ENCODE measurements around the gene PIGU.
"Not testable (repeated sequence)": the region's sequence is repeated elsewhere in the genome, so short reads cannot be mapped to it uniquely, and the experiment has no call there.

PIGU gene

DNA sequence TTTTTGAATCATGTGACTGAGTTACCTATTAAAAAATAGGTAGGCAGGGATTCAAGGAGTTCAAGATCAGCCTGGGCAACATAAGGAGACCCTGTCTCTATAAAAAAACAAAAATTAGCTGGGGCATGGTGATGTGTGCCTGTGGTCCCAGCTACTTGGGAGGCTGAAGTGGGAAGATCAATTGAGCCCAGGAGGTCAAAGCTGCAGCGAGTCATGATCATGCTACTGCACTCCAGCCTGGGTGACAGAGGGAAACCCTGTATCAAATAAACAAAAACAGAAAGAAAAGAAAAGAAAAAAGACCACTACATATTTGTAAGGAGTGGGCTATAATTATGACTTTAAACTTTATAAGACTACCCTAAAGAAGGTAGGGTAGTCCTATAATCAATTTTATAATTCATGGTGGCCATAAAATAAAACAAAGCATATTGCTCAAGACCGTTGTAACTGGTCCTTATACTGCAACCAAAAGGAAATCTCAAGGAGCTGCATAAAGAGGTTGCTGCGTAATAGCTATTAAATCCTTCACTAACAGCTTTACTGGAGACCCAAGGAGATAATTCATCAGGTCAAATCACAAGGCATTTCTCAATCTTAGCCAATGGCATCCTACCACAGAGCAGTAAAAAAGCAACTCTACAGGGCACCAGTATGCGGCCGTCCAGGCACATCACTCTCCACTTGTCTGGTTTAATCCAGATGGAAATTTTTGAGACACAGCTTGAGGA, 13.5 kb downstream of the PIGU start:
- peak; percentile 77 for DNase-seq (ENCODE audit: low read depth)
- TF ChIP-seq POLR2A (IDR thresholded peaks at IDR 0.05; ENCODE audit: extremely low read depth, insufficient read length) = no peak
- TF ChIP-seq, protein P1, sequence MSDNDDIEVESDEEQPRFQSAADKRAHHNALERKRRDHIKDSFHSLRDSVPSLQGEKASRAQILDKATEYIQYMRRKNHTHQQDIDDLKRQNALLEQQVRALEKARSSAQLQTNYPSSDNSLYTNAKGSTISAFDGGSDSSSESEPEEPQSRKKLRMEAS (IDR thresholded peaks at IDR 0.05; ENCODE audit: low read depth, low read length) = no peak
- TF ChIP-seq, protein P2, sequence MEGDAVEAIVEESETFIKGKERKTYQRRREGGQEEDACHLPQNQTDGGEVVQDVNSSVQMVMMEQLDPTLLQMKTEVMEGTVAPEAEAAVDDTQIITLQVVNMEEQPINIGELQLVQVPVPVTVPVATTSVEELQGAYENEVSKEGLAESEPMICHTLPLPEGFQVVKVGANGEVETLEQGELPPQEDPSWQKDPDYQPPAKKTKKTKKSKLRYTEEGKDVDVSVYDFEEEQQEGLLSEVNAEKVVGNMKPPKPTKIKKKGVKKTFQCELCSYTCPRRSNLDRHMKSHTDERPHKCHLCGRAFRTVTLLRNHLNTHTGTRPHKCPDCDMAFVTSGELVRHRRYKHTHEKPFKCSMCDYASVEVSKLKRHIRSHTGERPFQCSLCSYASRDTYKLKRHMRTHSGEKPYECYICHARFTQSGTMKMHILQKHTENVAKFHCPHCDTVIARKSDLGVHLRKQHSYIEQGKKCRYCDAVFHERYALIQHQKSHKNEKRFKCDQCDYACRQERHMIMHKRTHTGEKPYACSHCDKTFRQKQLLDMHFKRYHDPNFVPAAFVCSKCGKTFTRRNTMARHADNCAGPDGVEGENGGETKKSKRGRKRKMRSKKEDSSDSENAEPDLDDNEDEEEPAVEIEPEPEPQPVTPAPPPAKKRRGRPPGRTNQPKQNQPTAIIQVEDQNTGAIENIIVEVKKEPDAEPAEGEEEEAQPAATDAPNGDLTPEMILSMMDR (IDR thresholded peaks at IDR 0.05; ENCODE audit: low read depth, low read length) = no peak
- TF ChIP-seq MYC (IDR thresholded peaks at IDR 0.05; ENCODE audit: low read depth, low read length) = no peak
- H3K4me3 ChIP-seq (ENCODE audit: low read depth, low read length) = no peak overlapping the region

DNA sequence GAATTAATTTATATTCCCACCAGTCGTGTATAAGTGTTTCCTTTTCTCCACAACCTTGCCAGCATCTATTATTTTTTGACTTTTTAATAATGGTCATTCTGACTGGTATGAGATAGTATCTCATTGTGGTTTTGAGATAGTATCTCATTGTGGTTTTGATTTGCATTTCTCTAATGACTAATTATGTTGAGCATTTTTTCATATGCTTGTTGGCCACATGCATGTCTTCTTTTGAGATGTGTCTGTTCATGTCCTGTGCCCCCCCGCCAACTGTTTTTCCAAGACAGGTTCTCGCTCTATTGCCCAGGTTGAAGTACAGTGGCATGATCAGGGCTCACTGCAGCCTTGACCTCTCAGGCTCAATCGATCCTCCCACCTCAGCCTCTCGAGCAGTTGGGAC, 15.1 kb downstream of the PIGU start:
- DNase-seq (ENCODE audit: low read depth); H3K4me3 ChIP-seq (ENCODE audit: low read depth, low read length): not testable (repeated sequence)

DNA sequence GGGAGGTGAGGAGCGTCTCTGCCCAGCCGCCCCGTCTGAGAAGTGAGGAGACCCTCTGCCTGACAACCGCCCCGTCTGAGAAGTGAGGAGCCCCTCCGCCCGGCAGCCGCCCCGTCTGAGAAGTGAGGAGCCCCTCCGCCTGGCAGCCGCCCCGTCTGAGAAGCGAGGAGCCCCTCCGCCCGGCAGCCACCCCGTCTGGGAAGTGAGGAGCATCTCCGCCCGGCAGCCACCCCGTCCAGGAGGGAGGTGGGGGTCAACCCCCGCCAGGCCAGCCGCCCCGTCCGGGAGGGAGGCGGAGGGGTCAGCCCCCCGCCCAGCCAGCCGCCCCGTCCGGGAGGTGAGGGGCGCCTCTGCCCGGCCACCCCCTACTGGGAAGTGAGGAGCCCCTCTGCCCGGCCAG, 18.2 kb downstream of the PIGU start:
- not testable (repeated sequence) for H3K4me3 ChIP-seq (ENCODE audit: low read depth, low read length); DNase-seq (ENCODE audit: low read depth)

DNA sequence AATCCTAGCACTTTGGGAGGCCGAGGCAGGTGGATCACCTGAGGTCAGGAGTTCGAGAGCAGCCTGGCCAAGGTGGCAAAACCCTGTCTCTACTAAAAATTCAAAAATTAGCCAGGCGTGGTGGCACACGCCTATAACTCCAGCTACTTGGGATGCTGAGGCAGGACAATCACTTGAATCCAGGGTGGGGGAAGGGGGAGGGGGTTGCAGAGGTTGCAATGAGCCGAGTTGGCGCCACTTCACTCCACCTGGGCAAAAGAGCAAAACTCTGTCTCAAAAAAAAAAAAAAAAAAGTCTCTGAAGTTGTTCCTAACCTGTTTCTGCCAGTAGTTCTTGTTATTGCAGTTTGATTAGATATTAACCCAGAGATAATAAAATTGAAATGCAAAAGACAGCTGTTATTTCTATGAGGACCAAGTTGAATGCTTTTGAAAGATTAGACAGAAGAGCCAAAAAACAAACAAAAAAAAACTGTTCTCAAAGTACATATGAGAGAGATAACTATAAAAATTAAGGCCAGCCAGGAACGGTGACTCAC, 22.6 kb downstream of the PIGU start:
- no peak for DNase-seq (ENCODE audit: low read depth)
- TF ChIP-seq, protein P1 (IDR thresholded peaks at IDR 0.05; ENCODE audit: low read depth, low read length) = no peak
- TF ChIP-seq MYC (IDR thresholded peaks at IDR 0.05; ENCODE audit: low read depth, low read length) (no peak), POLR2A (IDR thresholded peaks at IDR 0.05; ENCODE audit: extremely low read depth, insufficient read length) (no peak)
- TF ChIP-seq, protein P2 (IDR thresholded peaks at IDR 0.05; ENCODE audit: low read depth, low read length) = no peak
- no peak overlapping the region for H3K4me3 ChIP-seq (ENCODE audit: low read depth, low read length)

DNA sequence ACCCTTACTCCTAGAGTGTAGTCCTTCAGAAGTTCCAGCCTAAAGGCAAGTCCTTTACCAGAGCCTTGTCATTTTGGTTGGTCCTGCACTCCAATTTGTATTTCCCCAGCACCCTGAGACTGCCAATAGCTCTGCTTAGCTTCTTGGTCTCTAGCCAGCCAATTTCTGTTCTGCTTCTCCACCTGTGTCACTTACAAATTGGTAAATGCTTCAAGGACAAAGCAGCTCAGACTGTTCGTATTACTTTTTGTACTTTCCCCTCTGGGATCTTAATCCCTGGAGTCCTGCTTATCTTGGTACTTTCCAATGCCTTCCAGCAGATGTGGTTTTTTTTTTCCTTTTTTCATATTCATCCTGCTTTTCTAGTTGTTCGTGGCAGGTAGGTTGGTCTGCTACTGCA, 25.7 kb downstream of the PIGU start:
- no peak overlapping the region for H3K4me3 ChIP-seq (ENCODE audit: low read depth, low read length)
- no peak for TF ChIP-seq MYC (IDR thresholded peaks at IDR 0.05; ENCODE audit: low read depth, low read length)
- TF ChIP-seq POLR2A (IDR thresholded peaks at IDR 0.05; ENCODE audit: extremely low read depth, insufficient read length) = no peak
- TF ChIP-seq, protein P2 (IDR thresholded peaks at IDR 0.05; ENCODE audit: low read depth, low read length) = no peak
- TF ChIP-seq, protein P1 (IDR thresholded peaks at IDR 0.05; ENCODE audit: low read depth, low read length) = no peak
- no peak for DNase-seq (ENCODE audit: low read depth)

DNA sequence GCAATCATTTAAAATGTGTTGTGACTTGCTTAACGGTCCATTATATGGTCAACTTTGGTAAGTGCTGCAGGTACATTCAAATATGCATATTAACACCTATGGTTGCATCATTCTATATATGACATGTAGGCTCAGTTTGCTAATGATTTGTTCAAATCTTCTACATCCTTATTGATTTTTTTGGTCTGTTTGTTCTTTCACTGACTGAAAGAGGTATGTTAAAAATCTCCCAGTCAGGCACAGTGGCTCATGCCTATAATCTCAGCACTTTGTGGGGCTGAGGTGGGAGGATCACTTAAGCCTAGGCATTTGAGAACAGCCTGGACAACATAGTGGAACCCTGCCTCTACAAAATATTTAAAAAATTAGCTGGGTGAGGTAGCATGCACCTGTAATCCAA, 29.2 kb downstream of the PIGU start:
- TF ChIP-seq, protein P2 (IDR thresholded peaks at IDR 0.05; ENCODE audit: low read depth, low read length) = no peak
- no peak for TF ChIP-seq POLR2A (IDR thresholded peaks at IDR 0.05; ENCODE audit: extremely low read depth, insufficient read length)
- TF ChIP-seq MYC (IDR thresholded peaks at IDR 0.05; ENCODE audit: low read depth, low read length) = no peak
- TF ChIP-seq, protein P1 (IDR thresholded peaks at IDR 0.05; ENCODE audit: low read depth, low read length) = no peak
- DNase-seq (ENCODE audit: low read depth) = no peak
- H3K4me3 ChIP-seq (ENCODE audit: low read depth, low read length) = no peak overlapping the region

DNA sequence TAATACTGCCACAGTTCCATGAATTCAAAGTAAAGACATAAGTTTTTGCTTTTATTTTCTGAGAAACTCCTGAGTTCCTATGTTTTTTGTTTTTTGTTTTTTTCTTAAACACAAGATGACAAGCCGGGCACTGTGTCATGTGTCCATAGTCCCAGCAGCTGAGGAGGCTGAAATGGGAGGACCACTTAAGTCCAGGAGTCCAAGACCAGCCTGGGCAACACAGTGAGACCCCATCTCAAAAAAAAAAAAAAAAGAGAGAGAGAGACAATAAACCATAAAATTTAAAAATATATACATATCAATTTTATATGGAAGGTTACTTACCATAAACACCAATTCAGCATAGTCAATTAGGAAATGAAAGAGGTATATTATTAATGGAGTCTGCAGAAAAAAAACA, 31.9 kb downstream of the PIGU start:
- no peak for DNase-seq (ENCODE audit: low read depth)
- no peak overlapping the region for H3K4me3 ChIP-seq (ENCODE audit: low read depth, low read length)
- TF ChIP-seq, protein P2 (IDR thresholded peaks at IDR 0.05; ENCODE audit: low read depth, low read length) = no peak
- TF ChIP-seq POLR2A (IDR thresholded peaks at IDR 0.05; ENCODE audit: extremely low read depth, insufficient read length) (no peak), MYC (IDR thresholded peaks at IDR 0.05; ENCODE audit: low read depth, low read length) (no peak)
- TF ChIP-seq, protein P1 (IDR thresholded peaks at IDR 0.05; ENCODE audit: low read depth, low read length) = no peak
